Ureter (tissue), 1 donor: Measurements from ENCODE around the gene KLHL8. TPM values are rescaled to one million over a fixed set of nuclear protein-coding genes. Genes with fewer than 3 reads are reported as not detected.
"Not testable (repeated sequence)": the region's sequence is repeated elsewhere in the genome, so short reads cannot be mapped to it uniquely, and the experiment has no call there.

Experiments
- DNase-seq: peaks from one replicate; pipeline ENCODE4 v3.0.0-alpha.2; 2020; ENCODE audit warnings: low spot score
- total RNA-seq: library from RNA; stranded (reverse); gene quantifications from one replicate; pipeline ENCODE4 v1.2.4, GENCODE V29; 2023
- donor health status: DM: yes; HTN: yes; CAD: no.

The KLHL8 gene
- total RNA-seq, 1 donor from 2014 or later: 12.5 TPM

GRCh38 chr4:87228262-87228860, 7.9 kb upstream of the KLHL8 start:
- DNase-seq: no peak

GRCh38 chr4:87227751-87228151, 7.3 kb upstream of the KLHL8 start:
- DNase-seq: no peak

- no peak for DNase-seq
Observed at GRCh38 chr4:87225936-87226335, 5.5 kb upstream of the KLHL8 start.

- no peak for DNase-seq
Observed at GRCh38 chr4:87224141-87224923, 3.9 kb upstream of the KLHL8 start.

DNA sequence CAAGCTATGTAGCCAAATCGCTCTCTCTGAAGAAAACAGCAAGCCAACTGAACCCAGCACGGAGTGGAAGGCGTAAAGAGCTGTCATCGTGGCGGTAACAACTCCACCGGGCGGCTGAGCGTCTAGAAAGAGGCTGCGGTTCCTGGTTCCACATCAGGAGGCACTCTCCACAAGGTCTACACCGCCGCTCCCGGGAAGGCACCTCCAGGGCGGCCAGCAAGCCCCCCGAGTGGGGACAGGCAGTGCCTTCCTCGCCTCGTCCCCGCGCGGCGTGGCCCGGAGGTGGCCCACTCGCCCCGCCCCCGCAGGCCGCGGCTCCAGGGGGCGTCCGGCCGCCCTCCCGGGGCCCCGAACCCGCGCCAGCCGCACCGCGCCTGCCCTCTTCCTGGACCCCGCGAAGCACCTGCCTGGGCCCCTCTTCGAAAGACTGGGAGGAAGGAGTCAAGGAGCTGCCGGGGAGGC, 755 bp downstream of the KLHL8 start:
- no peak for DNase-seq

DNA sequence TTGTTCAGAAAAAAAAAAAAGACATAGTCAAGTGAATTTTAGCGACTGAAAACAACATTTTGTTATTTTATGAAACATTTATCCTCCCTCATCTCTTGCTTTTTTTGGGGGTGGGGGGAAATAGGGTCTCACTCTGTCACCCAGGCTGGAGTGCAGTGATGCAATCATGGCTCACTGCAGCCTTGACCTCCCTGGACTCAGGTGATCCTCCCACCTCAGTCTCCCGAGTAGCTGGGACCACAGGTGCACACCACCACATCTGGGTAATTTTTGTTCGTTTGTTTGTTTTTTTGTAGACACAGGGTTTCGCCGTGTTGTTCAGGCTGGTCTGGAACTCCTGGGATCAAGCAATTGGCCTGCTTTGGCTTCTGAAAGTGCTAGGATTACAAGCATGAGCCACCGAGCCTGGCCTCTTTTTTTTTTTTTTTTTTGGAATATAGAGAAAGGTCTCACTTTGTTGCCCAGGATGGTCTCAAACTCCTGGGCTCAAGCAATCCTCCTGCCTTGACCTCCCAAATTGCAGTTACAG, 3.1 kb downstream of the KLHL8 start:
- DNase-seq: not testable (repeated sequence)

GRCh38 chr4:87216469-87216868, 3.9 kb downstream of the KLHL8 start:
- no peak for DNase-seq

- no peak for DNase-seq
Observed at GRCh38 chr4:87213421-87214075, 6.9 kb downstream of the KLHL8 start.

DNA sequence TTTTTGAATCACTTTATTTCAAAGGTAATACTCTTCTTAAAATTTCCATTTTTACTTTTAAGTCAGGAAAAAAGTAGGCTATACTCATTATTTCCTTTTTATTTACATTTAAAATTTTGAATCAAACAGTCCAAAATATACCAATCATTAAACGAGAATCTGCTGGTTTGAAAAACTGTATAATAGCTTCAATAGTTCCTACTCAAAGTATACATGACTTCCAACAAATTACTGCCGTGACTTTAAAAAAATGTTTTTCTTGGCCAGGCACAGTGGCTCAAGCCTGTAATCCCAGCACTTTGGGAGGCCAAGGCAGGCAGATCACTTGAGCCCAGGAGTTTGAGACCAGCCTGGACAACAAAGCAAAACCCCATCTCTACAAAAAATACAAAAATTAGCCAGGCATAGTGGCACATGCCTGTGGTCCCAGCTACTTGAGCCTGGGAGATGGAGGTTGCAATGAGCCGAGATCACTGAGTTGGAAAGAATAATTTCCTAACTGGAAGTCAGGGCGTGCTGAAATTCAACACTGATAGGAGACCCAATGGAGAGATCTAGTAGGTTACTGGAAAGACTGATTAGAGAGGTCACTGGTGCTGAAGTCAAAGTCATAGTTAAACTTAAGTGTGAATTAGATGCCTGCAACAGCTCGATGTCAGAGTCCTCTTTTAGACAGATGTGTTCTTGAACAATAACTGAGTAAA, 9.0 kb downstream of the KLHL8 start:
- no peak for DNase-seq

DNA sequence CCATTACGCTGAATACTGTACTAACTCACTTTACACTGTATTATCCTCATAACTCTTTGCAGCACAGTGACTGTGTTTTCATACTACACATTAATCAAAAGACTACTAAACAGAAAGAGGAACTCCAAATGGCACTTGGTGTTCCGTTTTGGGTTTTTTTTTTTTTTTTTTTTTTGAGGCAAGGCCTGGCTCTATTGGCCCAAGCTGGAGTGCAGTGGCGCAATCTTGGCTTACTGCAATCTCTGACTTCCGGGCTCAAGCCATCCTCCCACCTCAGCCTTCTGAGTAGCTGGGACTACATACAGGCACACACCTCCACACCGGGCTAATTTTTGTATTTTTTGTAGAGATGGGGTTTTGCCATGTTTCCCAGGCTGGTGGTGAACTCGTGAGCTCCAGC, 10.7 kb downstream of the KLHL8 start:
- DNase-seq: no peak

DNA sequence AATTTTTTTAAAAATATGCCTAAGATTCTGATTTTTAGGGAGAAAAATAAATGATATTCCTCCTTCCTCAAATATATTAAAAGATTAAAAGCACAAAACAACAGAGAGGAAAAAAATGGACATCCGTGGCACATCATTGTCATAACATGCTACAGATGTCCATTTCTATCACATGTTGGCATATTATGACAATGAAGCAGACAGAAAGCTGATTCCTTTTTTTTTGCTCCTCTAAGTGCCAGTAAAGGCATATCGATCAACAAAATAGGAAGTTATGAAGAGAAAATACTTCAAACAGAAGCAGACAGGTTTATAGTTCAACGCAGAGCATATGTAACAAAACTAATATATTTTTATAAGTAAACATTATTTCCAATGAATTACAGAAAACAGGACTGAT, 11.2 kb downstream of the KLHL8 start:
- DNase-seq: no peak

- DNase-seq: no peak
Observed at GRCh38 chr4:87204559-87204958, 15.9 kb downstream of the KLHL8 start.

DNA sequence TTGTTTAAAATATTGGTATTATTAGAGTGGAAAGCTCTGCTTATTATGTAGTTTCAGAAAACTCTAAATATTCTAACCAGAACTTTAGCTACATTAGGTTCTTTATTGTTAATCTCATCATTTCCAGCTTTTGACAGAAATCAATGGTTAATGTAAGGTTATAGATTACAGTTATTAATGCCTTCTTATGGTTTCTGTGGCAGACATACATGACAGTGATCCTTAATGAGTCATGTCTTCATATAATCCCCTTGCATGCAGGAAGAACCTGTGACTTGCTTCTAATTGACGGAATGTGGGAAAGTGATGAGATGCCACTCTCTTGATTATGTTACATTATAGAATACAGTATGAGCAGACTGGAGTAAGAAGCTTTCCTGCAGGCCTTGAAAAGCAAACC, 23.5 kb downstream of the KLHL8 start:
- no peak for DNase-seq

GRCh38 chr4:87196146-87196545, 24.3 kb downstream of the KLHL8 start:
- no peak for DNase-seq

- no peak for DNase-seq
Observed at GRCh38 chr4:87193958-87194675, 26.3 kb downstream of the KLHL8 start.

DNA sequence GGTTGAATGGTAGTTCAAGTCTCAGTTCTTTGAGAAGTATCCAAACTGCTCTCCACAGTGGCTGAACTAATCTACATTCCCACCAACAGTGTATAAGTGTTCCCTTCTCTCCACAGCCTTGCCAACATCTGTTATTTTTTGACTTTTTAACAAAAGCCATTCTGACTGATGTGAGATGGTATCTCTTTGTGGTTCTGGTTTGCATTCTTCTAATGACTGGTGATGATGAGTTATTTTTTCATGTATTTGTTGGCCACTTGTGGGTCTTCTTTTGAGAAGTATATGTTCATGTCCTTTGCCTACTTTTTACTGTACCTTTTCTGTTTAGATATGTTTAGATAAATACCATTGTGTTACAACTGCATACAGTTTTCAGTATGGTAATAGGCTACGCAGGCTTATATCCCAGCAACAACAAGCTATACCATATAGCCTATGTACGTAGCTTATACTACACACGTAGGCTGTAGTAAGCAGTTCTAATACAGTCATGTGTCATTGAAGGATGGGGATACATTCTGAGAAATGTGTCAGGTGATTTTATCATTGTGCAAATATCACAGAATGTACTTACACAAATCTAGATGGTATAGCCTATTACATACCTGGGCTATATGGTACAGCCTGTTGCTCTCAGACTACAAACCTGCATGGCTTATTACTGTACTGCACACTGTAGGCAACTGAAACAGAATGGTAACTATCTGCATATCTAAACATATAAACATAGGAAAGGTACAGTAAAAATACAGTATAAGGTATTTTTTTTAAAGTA, 28.1 kb downstream of the KLHL8 start:
- DNase-seq: no peak

GRCh38 chr4:87188932-87189331, 31.5 kb downstream of the KLHL8 start:
- no peak for DNase-seq

DNA sequence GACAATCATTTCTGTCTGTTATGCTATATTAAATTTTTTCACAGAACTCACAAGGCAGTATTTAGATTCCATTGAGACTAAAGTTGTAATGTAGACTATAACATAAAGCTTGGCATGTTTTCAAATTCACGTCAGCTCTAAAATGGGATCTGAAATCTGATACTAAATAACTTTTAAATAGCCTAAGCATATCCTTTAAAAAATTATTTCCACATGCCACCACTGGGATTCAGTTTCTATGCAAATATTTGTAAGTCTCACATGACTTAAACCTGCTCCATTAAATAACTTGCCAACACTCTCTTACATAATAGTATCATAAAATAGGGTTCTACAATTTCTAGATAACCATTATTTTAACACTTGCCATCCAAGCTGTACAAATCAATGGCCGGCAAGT, 32.4 kb downstream of the KLHL8 start:
- no peak for DNase-seq

DNA sequence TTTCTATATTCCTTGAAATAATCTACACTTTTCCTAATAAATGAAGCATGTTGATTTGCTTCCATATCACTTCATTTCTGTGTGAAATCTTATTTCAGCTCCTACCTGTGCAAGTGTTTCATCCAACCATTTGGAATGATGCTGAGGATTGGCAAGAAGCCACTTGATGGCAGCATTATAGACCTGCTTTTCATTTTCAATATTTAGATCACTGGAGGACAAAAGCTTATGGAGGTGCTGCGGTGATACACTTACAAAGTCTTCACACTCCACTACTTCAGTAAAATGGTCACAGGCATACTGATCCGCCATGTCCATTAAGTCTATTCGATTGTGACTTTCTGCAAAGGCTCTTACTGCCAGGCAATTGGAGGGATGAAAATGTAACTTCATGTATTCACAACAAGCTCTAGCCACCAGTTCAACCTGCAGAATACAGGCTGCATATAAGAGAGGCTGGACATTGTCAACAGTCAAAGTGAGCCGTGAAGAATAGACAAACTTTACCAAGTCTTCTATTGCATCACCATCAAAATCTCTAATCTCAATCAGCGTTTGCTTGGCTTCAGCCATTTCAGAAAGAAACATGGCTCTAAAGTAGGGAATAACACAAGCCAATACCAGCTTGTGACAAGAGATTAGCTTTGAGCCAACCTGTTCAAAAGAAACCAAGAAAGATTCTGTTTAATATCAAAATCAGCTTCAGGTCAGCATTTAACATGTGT, 35.1 kb downstream of the KLHL8 start:
- no peak for DNase-seq

DNA sequence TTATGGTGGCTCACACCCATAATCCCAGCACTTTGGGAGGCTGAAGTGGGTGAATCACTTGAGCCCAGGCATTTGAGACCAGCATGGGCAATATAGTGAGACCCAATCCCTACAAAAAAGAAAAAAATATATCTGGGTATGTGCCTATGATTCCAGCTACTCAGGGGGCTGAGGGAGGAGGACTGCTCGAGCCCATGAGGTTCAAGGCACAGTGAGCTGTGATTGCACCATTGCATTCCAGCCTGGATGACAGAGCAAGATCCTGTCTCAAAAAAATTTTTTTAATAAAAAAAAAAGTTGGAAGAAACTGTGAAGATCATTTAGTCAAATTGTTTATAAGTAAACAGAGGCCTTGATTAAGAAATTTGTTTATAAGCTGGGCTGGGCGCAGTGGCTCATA, 39.7 kb downstream of the KLHL8 start:
- DNase-seq: no peak
